Measurements from ENCODE around the gene GOLGA6C.
"Not testable (repeated sequence)": the region's sequence is repeated elsewhere in the genome, so short reads cannot be mapped to it uniquely, and the experiment has no call there.

GOLGA6C gene

DNA sequence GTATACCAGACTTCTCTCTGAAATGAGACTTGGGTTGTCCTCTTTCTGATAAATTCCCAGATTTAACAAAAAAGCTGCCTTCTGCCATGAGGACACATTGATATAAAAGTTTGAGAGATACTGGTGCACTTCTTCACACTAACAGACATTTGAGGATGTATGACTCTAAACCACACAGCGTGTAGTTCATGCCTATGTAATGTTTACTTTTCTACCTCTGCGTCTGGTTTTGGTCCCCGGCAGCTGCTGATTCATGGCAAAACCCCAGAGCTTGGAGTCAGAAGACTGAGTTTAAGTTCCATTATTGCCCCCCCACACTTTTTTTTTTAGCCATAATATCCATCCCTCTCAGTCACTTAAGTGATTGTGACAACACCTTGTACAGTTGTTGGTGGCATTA lies 1.7 kb downstream of the GOLGA6C start:
- DNase-seq, result not testable (repeated sequence)

GRCh38 chr15:75273751-75274359 lies 15.7 kb downstream of the GOLGA6C start:
- DNase-seq, result not testable (repeated sequence)

- peak; percentile 54 for DNase-seq
These were observed 16.5 kb downstream of the GOLGA6C start for GRCh38 chr15:75274509-75275107.

GRCh38 chr15:75275617-75276016 lies 17.5 kb downstream of the GOLGA6C start:
- DNase-seq, result not testable (repeated sequence)

- not testable (repeated sequence) for DNase-seq
These were observed 20.4 kb downstream of the GOLGA6C start for GRCh38 chr15:75278497-75278896.

DNA sequence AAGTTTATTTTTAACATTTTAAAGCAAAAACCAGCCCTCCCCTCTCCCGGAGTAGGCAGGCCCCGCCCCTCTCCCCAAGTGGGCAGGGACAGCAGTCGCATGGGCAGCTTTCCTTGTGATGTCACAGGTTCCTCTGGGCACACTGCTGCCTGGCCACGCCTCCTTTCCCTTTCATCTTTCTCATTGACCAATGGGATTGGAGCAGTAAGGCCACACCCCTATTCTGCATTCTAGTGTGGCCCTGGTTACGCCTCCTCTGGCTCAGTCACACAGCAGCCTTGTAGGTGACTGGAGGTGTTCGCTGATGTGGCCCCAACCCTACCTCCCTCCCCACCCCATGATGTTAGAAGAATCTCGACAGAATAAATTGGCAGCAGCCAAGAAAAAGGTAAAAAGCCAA lies 24.4 kb downstream of the GOLGA6C start, which contains the start of gene GOLGA6D:
Gene GOLGA6D (plus strand): TSS at position 264 of the 400 bp plus-strand sequence. CDS start 41 bp downstream, at position 305.
- not testable (repeated sequence) for DNase-seq

GRCh38 chr15:75284152-75284551 lies 26.0 kb downstream of the GOLGA6C start:
- not testable (repeated sequence) for DNase-seq

DNA sequence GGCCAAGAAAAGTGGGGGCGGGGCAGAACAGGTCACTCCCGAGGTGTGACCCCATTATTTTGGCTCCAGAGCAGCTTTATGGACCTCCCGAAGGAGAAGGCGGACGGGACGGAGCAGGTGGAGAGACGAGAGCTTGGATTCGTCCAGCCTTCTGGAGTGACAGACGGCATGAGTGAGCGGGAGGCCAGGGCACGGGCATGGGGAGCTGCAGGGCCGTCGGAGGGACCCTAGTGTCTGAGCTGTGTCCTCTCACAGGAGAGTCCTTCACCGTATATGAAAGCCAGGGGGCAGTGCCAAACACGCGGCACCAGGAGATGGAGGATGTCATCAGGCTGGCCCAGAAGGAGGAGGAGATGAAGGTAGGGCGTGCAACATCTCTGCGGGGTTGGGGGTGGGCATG lies 35.5 kb downstream of the GOLGA6C start:
- DNase-seq, result not testable (repeated sequence)

- not testable (repeated sequence) for DNase-seq
These were observed 40.6 kb downstream of the GOLGA6C start for GRCh38 chr15:75298541-75299310.

GRCh38 chr15:75299311-75299688 lies 41.2 kb downstream of the GOLGA6C start:
- peak; percentile 67 for DNase-seq

GRCh38 chr15:75300026-75300425 lies 41.9 kb downstream of the GOLGA6C start:
- DNase-seq, result not testable (repeated sequence)

GRCh38 chr15:75302318-75302717 lies 44.2 kb downstream of the GOLGA6C start:
- DNase-seq, result no peak

DNA sequence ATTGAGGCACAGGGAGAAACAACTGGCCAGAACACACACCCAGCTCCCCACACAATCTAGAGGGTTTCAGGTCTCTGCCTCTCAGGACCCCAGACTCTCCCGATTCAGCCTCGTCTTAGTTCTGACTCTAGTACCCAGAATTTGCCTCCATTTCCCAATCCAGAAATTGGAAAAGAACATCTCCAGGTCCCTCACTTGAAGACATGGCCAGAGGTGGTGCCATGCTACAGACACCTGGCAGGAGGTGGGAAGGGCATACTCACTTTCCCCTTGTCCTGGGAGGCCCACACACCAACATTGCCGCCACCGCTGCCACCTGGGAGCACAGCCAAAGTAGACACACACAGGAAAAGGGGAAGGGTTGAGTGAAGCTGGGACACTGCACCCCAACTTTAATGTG lies 44.6 kb downstream of the GOLGA6C start:
- not testable (repeated sequence) for DNase-seq

DNA sequence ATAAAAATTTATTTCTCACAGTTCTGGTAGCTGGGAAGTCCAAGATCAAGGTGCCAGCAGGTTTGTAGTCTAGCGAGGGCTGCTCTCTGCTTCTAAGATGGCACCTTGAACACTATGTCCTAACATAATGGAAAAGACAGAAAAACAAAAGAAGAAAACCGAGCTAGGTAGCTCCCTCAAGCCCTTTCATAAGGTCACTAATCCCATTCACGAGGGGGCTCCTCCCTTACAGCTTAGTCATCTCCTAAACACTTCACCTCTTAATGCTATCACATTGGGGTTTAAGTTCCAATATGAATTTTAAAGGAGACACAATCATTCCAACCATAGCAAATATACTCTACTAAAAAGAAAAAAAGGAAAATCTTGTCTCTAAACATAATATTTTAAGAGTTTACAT lies 48.1 kb downstream of the GOLGA6C start:
- DNase-seq, result no peak

- DNase-seq, result no peak
These were observed 49.8 kb downstream of the GOLGA6C start for GRCh38 chr15:75307778-75308390.

DNA sequence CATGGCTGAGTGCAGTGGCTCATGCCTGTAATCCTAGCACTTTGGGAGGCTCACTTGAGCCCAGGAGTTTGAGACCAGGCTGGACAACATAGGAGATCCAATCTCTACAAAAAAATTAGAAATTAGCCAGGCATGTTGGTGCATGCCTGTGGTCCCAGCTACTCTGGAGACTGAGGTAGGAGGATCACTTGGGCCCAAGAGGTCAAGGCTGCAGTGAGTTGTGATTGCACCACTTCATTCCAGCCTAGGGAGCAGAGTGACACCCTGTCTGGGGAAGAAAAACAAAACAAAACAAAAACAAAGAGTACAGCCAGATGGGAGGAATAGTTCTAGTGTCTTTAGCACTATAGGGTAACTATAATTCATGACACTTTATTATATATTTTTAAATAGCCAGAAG lies 51.6 kb downstream of the GOLGA6C start:
- no peak for DNase-seq

DNA sequence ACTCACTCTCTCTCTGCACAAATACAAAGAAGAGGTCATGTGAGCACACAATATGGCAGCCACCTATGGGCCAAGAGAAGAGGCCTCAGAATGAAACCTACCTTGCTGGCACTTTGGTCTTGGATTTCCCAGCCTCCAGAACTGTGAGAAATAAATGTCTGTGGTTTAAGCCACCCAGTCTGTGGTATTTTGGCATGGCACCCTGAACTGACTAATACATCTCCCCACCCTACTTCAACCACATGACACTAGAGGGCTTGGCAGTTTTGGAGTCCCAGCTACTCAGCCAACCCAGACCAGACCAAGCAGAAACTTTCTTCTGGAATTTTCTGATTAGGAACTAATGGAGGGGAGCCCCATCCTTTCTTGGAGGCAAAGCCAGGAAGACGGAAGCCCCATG lies 54.4 kb downstream of the GOLGA6C start:
- DNase-seq, result not testable (repeated sequence)

DNA sequence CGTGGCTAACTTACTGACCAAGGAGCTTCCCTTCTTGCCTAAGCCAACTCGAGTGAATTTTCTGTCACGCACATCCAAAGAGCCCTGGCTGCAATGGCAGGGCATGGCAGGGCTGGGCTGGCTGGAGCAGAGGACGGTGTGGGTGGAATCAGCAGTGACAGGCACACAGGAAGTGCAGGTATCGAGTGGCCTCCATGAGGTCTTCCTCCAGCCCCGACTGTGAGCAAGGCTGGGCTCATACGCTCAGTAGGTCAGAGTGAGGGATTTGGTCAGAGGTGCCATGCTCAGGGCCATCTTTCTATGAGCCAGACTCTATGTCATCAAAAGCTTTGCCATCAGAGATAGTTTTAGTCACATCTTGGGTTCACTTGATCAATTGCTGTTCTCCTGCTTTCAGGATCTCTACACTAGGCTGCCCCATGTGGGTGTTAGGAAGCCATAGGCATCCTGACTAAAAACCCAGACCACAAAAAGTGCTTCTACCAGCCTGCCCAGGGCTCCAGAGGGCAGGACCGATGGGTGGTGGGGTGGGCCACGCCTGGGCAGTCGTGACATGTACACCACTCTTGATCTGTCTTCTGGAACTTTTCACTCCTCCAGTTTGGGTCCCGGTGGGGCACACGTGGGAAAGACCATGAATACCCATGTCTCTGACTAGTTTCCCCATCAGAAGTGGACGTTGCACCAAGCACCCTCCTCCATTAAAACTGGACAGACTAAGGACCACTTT lies 55.1 kb downstream of the GOLGA6C start:
- DNase-seq, result no peak

- DNase-seq, result no peak
These were observed 56.6 kb downstream of the GOLGA6C start for GRCh38 chr15:75314552-75315290.

- not testable (repeated sequence) for DNase-seq
These were observed 61.2 kb downstream of the GOLGA6C start for GRCh38 chr15:75319231-75319897.

Measured in activated naive CD4-positive, alpha-beta T cell treated with anti-CD3 and anti-CD28 coated beads, Interleukin-2, amount 50 U/mL, for 16 hours (primary cell).